Ishikawa (cell line): Measurements from ENCODE around the gene DCUN1D3.

Experiments used
- CEBPB ChIP-seq: IDR thresholded peaks from 2 replicates; pipeline ENCODE4 v1.6.1; 2012
- CREB1 ChIP-seq: IDR thresholded peaks from 2 replicates; pipeline ENCODE4 v1.6.1; 2012; ENCODE audit warnings: low read depth
- EGR1 ChIP-seq: IDR thresholded peaks from 2 replicates; pipeline ENCODE4 v1.6.1; 2012
- EP300 ChIP-seq: IDR thresholded peaks from 2 replicates; pipeline ENCODE4 v1.6.1; 2012; ENCODE audit warnings: borderline replicate concordance
- FOXM1 ChIP-seq: IDR thresholded peaks from 2 replicates; pipeline ENCODE4 v1.6.1; 2012; ENCODE audit warnings: low read depth, borderline replicate concordance
- MAX ChIP-seq: IDR thresholded peaks from 2 replicates; pipeline ENCODE4 v1.6.1; 2012
- NFIC ChIP-seq: IDR thresholded peaks from 2 replicates; pipeline ENCODE4 v1.6.1; 2012
- RAD21 ChIP-seq: IDR thresholded peaks from 2 replicates; pipeline ENCODE4 v1.6.1; 2012; ENCODE audit warnings: low read depth
- REST ChIP-seq: IDR thresholded peaks from 2 replicates; pipeline ENCODE4 v1.6.1; 2012; ENCODE audit warnings: low read depth, mild to moderate bottlenecking
- TAF1 ChIP-seq: IDR thresholded peaks from 2 replicates; pipeline ENCODE4 v1.6.1; 2012; ENCODE audit warnings: low read depth, mild to moderate bottlenecking
- TCF12 ChIP-seq: IDR thresholded peaks from 2 replicates; pipeline ENCODE4 v1.6.1; 2012; ENCODE audit warnings: low read depth
- TEAD4 ChIP-seq: IDR thresholded peaks from 2 replicates; pipeline ENCODE4 v1.6.1; 2012
- YY1 ChIP-seq: IDR thresholded peaks from 2 replicates; pipeline ENCODE4 v1.6.1; 2012; ENCODE audit warnings: low read depth
- ZBTB7A ChIP-seq: IDR thresholded peaks from 2 replicates; pipeline ENCODE4 v1.6.1; 2012; ENCODE audit warnings: low read depth
- TF ChIP-seq, protein P1 (sequence below): IDR thresholded peaks from 2 replicates; pipeline ENCODE4 v1.6.1; 2012

The DCUN1D3 gene

DNA sequence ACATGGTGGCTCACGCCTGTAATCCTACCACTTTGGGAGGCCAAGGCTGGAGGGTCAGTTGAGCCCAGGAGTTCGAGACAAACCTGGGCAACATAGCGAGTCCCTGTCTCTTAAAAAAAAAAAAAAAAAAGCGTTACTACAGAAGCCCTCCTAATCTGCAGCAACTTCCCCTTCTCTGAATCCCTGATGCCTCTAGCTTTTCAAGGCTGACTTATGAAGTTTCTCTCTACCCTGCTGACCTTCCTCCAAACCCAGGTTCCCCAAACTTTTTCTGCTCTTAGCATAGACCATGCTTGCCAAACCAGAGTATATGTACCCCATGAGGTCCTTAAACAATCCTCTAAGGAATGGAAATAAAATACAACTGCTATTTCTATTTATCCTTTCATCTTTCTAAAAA lies 16.8 kb upstream of the DCUN1D3 start:
- TF ChIP-seq ZBTB7A (no peak), MAX (no peak), YY1 (no peak), CREB1 (no peak), TAF1 (no peak), TEAD4 (no peak), EGR1 (no peak), REST (no peak), CEBPB (no peak), FOXM1 (no peak), EP300 (no peak), TCF12 (no peak), NFIC (no peak), RAD21 (no peak)
- TF ChIP-seq, protein P1, sequence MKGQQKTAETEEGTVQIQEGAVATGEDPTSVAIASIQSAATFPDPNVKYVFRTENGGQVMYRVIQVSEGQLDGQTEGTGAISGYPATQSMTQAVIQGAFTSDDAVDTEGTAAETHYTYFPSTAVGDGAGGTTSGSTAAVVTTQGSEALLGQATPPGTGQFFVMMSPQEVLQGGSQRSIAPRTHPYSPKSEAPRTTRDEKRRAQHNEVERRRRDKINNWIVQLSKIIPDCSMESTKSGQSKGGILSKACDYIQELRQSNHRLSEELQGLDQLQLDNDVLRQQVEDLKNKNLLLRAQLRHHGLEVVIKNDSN: no peak

DNA sequence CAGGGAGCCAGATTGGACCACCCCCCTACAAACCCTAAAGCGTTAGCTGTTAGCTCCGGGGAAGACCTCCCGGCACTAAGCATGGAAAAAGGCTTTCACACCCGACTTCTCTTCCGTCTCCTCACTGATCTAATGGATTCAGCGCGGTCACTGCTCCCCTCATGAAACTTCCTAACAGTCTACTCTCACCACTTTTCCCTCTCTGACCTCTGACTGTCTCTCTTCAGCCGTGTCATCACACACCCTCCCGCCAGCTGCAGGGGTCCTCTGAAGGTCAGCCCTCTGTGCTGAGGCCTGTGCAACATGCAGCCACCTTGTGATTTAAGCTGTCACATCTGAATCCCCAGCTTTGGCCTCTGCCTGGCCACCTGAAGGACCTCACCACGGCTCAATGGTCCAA lies 16.1 kb upstream of the DCUN1D3 start:
- TF ChIP-seq RAD21 (no peak), YY1 (no peak), TEAD4 (no peak), REST (no peak), TCF12 (no peak), EGR1 (no peak), ZBTB7A (no peak), EP300 (no peak), FOXM1 (no peak), MAX (no peak)

DNA sequence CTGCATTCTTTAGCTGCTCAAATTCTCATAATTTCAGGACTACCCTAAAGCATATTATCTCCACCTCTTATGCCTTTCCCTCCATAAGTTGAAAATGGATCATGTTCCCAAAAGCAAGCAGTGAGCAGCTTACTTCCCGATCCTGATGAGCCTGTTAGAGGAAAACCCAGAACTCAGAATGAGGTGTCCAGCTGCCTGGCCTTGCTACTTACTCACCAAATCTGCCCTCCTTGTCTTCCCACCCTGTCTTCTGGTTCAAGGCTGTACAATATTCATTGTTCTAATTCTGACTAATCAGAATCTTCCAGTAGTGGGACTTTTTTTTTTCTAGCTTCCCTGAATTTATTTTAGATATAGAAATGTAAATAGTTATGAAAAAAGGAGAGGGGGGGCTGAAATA lies 11.2 kb upstream of the DCUN1D3 start:
- TF ChIP-seq REST (no peak), CREB1 (no peak), FOXM1 (no peak), TAF1 (no peak), CEBPB (no peak), EP300 (no peak), EGR1 (no peak), YY1 (no peak), NFIC (no peak), RAD21 (no peak), TCF12 (no peak), MAX (no peak), ZBTB7A (no peak), TEAD4 (no peak)
- TF ChIP-seq, protein P1: no peak

DNA sequence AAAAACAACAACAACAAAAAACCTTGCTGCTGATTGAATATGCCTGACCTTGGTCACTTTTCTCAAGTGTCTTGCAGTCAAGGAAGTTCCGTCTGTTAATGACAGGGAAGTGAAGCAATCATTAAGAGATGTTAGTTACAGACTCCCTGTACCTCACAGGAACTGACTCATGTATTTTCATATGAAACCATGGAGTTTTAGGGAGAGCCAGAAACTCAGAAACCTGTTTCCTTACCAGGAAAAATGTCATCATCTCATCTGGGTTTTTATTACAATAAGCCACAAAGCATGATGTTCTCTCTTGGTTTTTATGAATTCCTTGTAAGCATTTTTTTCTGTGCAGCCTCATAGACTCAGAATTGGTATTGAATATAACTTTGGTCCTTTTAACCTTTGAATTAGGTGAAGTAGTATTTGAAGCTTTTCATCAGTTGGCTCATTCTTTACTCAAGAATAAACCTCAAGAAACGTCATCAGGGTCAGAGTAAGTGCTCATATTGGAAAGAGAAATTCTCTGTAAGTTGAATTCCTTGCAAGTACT lies 10.7 kb upstream of the DCUN1D3 start:
- no peak for TF ChIP-seq CEBPB
- TF ChIP-seq REST: no peak
- no peak for TF ChIP-seq EGR1
